ENCODE measurements around the gene CFAP43.

Gene CFAP43

DNA sequence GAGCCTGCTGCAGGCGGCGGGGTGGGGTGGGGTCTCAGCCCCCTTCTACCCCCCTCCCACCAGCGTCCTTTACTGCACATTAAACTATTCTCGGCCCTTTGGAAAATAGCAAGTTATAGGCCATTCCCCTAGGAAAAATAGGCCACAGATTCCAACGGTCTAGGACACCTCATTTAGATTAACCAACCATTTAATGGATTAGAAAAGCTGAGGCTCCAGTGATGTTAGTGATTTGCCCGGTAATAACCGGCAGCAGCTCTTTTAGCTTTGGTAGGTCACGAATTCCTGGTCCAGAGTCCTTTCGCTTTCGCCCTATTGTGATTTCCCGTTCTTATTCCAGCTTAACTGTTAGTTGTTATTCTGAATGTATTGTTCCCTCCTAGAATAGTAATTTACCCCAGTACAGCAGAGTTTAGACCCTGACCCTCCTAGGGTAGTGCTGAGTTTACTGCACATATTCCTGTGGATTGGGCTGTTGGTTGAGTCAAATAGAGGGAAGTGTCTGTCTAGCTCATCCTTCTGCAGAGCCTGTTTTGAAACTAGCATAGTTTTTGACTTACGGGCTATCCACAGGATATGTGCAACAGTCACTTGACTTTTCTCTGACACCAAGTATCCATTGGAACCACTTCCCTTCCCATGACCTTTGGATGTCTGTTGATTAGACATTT is 23.3 kb upstream of the CFAP43 start:
- WGBS (ENCODE audit: extremely low coverage, insufficient coverage, low lambda C conversion rate): no CpG with 5 or more reads among the region's 12 CpGs

DNA sequence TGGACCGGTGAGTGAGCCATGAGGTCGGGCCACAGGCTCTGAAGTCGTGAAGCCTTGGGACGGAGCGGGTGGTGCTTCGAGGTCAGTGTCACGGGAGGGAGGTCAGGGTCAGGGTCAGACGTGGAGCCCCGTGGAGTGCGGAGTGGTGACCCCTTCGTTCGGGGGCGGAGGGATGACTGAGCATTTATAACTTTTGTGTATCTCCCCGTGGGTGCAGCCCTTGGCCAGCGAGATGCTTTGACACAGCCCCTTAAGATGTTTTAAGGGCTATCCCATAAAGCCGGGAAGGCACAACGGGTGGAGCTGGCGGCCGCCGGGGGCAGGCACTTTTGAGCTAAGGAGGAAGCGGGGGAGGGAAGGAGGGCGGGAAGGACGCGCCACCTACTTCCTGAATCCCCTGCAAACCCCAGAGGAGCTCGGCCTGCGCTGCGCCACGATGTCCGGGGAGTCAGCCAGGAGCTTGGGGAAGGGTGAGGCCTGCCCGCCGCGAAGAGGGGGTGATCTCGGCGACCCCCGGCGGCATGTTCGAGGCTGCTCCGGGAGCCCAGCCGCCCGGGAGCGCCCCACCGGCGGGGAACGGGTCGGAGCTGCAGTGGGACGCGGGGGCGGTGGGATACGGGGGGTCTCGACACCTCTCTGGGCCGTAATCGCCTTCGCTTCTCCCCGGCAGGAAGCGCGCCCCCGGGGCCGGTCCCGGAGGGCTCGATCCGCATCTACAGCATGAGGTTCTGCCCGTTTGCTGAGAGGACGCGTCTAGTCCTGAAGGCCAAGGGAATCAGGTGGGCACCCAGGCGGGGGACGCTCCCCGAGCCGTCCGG is 22.5 kb upstream of the CFAP43 start, which contains the start of gene GSTO1:
TSS of gene GSTO1 (plus strand) at position 400 of the 818 bp plus-strand sequence. CDS start at position 437, 37 bp downstream.
- peak within 1 kb of the TSS; percentile 85 for H3K4me3 ChIP-seq (ENCODE audit: low read length)
- peaks cover 32% of the 10 kb centered on the region for H3K79me2 ChIP-seq (ENCODE audit: control insufficient read depth, insufficient read depth, low read length)
- H2BK15ac ChIP-seq (replicated peaks; ENCODE audit: low read depth): peak within 1 kb of the TSS; percentile 94
- H2AK5ac ChIP-seq (ENCODE audit: low read length): peak within 1 kb of the TSS; percentile 31
- H4K5ac ChIP-seq (ENCODE audit: low read length): no peak within 1 kb of the TSS
- DNase-seq: peak; percentile 86
- H3K27ac ChIP-seq (ENCODE audit: low read depth, low read length): peak within 1 kb of the TSS; percentile 89
- peak within 1 kb of the TSS; percentile 83 for H2BK120ac ChIP-seq (ENCODE audit: low read depth, low read length)
- peaks cover 7% of the 10 kb centered on the region for H3K79me1 ChIP-seq (ENCODE audit: low read length)
- H3K56ac ChIP-seq (ENCODE audit: low read length): peak within 1 kb of the TSS; percentile 94
- H3K36me3 ChIP-seq (ENCODE audit: control insufficient read depth, insufficient read depth, low read length): peaks cover 5% of the 10 kb centered on the region
- peak within 1 kb of the TSS; percentile 98 for H2BK5ac ChIP-seq (ENCODE audit: low read length)
- H3K27me3 ChIP-seq (ENCODE audit: insufficient read depth, low read length, poor library complexity): no peaks in the 10 kb centered on the region
- no CpG with 5 or more reads among the region's 69 CpGs for WGBS (ENCODE audit: extremely low coverage, insufficient coverage, low lambda C conversion rate)
- H3K18ac ChIP-seq (ENCODE audit: low read length): peak within 1 kb of the TSS; percentile 95
- peak within 1 kb of the TSS; percentile 89 for H3K4me2 ChIP-seq (ENCODE audit: low read length)
- peak within 1 kb of the TSS; percentile 98 for H3K4ac ChIP-seq (ENCODE audit: low read depth, low read length)
- H3K9ac ChIP-seq (ENCODE audit: low read length): peak within 1 kb of the TSS; percentile 95
- peak within 1 kb of the TSS; percentile 98 for H4K8ac ChIP-seq (ENCODE audit: low read depth, low read length)
- H3K4me1 ChIP-seq (ENCODE audit: control insufficient read depth, low read depth, low read length): peaks cover 13% of the 10 kb centered on the region
- H3K23ac ChIP-seq (ENCODE audit: low read length): peak within 1 kb of the TSS; percentile 74

More for the DNA sequence above, 23.3 kb upstream of the CFAP43 start:
- Histone ChIP-seq H3K23ac (ENCODE audit: low read length) (peak overlapping the region; percentile 74), H3K4ac (ENCODE audit: low read depth, low read length) (peak overlapping the region; percentile 90), H3K4me1 (ENCODE audit: control insufficient read depth, low read depth, low read length) (peaks cover 14% of the 10 kb centered on the region), H3K79me1 (ENCODE audit: low read length) (peaks cover 9% of the 10 kb centered on the region), H2BK15ac (replicated peaks; ENCODE audit: low read depth) (peak overlapping the region; percentile 10), H3K18ac (ENCODE audit: low read length) (peak overlapping the region; percentile 95), H3K27ac (ENCODE audit: low read depth, low read length) (peak overlapping the region; percentile 81), H3K4me2 (ENCODE audit: low read length) (peak overlapping the region; percentile 89), H3K4me3 (ENCODE audit: low read length) (peak overlapping the region; percentile 85), H3K27me3 (ENCODE audit: insufficient read depth, low read length, poor library complexity) (no peaks in the 10 kb centered on the region), H4K8ac (ENCODE audit: low read depth, low read length) (peak overlapping the region; percentile 7), H3K36me3 (ENCODE audit: control insufficient read depth, insufficient read depth, low read length) (peaks cover 8% of the 10 kb centered on the region), H4K5ac (ENCODE audit: low read length) (no peak overlapping the region), H3K9ac (ENCODE audit: low read length) (peak overlapping the region; percentile 95), H2AK5ac (ENCODE audit: low read length) (no peak overlapping the region), H3K56ac (ENCODE audit: low read length) (peak overlapping the region; percentile 94), H2BK120ac (ENCODE audit: low read depth, low read length) (no peak overlapping the region), H2BK5ac (ENCODE audit: low read length) (peak overlapping the region; percentile 90), H3K79me2 (ENCODE audit: control insufficient read depth, insufficient read depth, low read length) (peaks cover 35% of the 10 kb centered on the region)
- DNase-seq: peak; percentile 26

DNA sequence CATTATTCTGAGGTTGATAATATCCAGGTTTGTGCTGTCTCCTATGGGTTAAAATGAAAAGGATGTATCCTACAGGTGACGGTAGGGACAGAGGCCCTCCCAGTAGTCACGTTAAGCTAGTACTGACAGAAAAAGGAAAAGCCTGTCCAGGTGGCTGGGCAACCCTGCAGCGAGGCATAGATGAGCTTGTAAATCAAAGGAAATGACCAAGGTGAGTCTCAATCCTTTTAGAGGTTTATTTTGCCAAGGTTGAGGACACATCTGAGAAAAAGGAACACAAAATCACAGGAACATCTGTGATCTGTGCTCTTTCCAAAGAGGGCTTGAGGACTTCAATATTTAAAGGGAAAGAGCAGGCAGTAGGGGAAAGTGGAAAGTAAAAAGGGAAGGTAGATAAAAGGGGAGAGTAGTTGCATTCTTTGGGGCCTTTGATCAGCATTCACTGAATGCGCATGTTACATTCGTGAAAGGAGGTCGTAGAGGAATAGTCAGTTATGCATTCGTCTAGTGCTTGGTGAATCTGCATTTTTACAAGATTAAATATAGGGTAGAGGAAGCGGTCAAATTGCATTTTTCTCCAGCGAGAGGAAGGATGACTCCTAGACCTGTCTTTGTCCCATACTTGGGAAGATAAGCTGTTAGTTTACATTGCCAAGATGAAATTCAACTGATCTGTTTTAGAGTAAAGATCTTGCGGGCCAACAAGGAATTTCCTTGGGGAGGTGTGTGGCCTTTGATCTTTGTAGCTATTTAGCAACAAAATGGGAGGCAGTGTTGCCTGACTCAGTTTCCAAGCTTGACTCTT is 21.6 kb upstream of the CFAP43 start:
- H3K56ac ChIP-seq (ENCODE audit: low read length): peak overlapping the region; percentile 94
- H3K36me3 ChIP-seq (ENCODE audit: control insufficient read depth, insufficient read depth, low read length): peaks cover 5% of the 10 kb centered on the region
- peak overlapping the region; percentile 98 for H3K4ac ChIP-seq (ENCODE audit: low read depth, low read length)
- peaks cover 13% of the 10 kb centered on the region for H3K4me1 ChIP-seq (ENCODE audit: control insufficient read depth, low read depth, low read length)
- DNase-seq: peak; percentile 69
- H3K18ac ChIP-seq (ENCODE audit: low read length): peak overlapping the region; percentile 85
- WGBS (ENCODE audit: extremely low coverage, insufficient coverage, low lambda C conversion rate): no CpG with 5 or more reads among the region's 10 CpGs
- H4K5ac ChIP-seq (ENCODE audit: low read length): no peak overlapping the region
- H2BK120ac ChIP-seq (ENCODE audit: low read depth, low read length): peak overlapping the region; percentile 83
- H3K79me2 ChIP-seq (ENCODE audit: control insufficient read depth, insufficient read depth, low read length): peaks cover 28% of the 10 kb centered on the region
- H4K8ac ChIP-seq (ENCODE audit: low read depth, low read length): peak overlapping the region; percentile 98
- peak overlapping the region; percentile 85 for H3K4me3 ChIP-seq (ENCODE audit: low read length)
- peak overlapping the region; percentile 89 for H3K27ac ChIP-seq (ENCODE audit: low read depth, low read length)
- peak overlapping the region; percentile 72 for H3K23ac ChIP-seq (ENCODE audit: low read length)
- peak overlapping the region; percentile 31 for H2AK5ac ChIP-seq (ENCODE audit: low read length)
- H2BK5ac ChIP-seq (ENCODE audit: low read length): peak overlapping the region; percentile 98
- peak overlapping the region; percentile 94 for H2BK15ac ChIP-seq (replicated peaks; ENCODE audit: low read depth)
- peak overlapping the region; percentile 69 for H3K4me2 ChIP-seq (ENCODE audit: low read length)
- no peaks in the 10 kb centered on the region for H3K27me3 ChIP-seq (ENCODE audit: insufficient read depth, low read length, poor library complexity)
- H3K79me1 ChIP-seq (ENCODE audit: low read length): peaks cover 5% of the 10 kb centered on the region
- peak overlapping the region; percentile 95 for H3K9ac ChIP-seq (ENCODE audit: low read length)

GRCh38 chr10:104253106-104253505 is 20.9 kb upstream of the CFAP43 start:
- H3K36me3 ChIP-seq (ENCODE audit: control insufficient read depth, insufficient read depth, low read length): peaks cover 2% of the 10 kb centered on the region
- no peak overlapping the region for H3K4me3 ChIP-seq (ENCODE audit: low read length)
- no peak overlapping the region for H2AK5ac ChIP-seq (ENCODE audit: low read length)
- H2BK15ac ChIP-seq (replicated peaks; ENCODE audit: low read depth): peak overlapping the region; percentile 13
- no peak overlapping the region for H3K27ac ChIP-seq (ENCODE audit: low read depth, low read length)
- H3K18ac ChIP-seq (ENCODE audit: low read length): peak overlapping the region; percentile 94
- peaks cover 13% of the 10 kb centered on the region for H3K4me1 ChIP-seq (ENCODE audit: control insufficient read depth, low read depth, low read length)
- H4K5ac ChIP-seq (ENCODE audit: low read length): no peak overlapping the region
- peaks cover 23% of the 10 kb centered on the region for H3K79me2 ChIP-seq (ENCODE audit: control insufficient read depth, insufficient read depth, low read length)
- H3K9ac ChIP-seq (ENCODE audit: low read length): no peak overlapping the region
- peaks cover 2% of the 10 kb centered on the region for H3K79me1 ChIP-seq (ENCODE audit: low read length)
- no peak overlapping the region for H4K8ac ChIP-seq (ENCODE audit: low read depth, low read length)
- H2BK120ac ChIP-seq (ENCODE audit: low read depth, low read length): peak overlapping the region; percentile 98
- no peaks in the 10 kb centered on the region for H3K27me3 ChIP-seq (ENCODE audit: insufficient read depth, low read length, poor library complexity)
- no peak overlapping the region for H3K56ac ChIP-seq (ENCODE audit: low read length)
- no CpG with 5 or more reads among the region's 2 CpGs for WGBS (ENCODE audit: extremely low coverage, insufficient coverage, low lambda C conversion rate)
- no peak overlapping the region for H3K23ac ChIP-seq (ENCODE audit: low read length)
- DNase-seq: peak; percentile 97
- H3K4ac ChIP-seq (ENCODE audit: low read depth, low read length): peak overlapping the region; percentile 95
- H3K4me2 ChIP-seq (ENCODE audit: low read length): no peak overlapping the region
- no peak overlapping the region for H2BK5ac ChIP-seq (ENCODE audit: low read length)

DNA sequence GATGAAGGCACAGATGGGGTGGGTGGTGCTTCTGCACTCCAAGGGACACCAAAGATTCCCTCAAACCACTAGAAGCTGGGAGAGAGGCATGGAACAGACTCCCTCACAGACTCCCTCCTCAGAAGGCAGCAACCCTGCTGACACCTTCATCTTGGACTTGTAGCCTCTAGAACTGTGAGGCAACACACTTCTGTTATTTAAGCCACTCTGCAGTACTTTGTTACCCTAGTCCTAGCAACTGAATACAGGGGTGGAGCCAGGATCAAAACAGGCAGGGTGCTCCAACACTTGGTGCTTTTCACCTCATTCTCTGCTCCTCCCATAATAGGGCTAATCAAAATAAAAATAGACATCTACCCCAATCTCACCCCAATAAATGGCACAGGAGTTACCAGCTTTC is 20.2 kb upstream of the CFAP43 start:
- H3K4ac ChIP-seq (ENCODE audit: low read depth, low read length): peak overlapping the region; percentile 95
- H3K36me3 ChIP-seq (ENCODE audit: control insufficient read depth, insufficient read depth, low read length): no peaks in the 10 kb centered on the region
- H3K79me1 ChIP-seq (ENCODE audit: low read length): no peaks in the 10 kb centered on the region
- peak overlapping the region; percentile 94 for H3K18ac ChIP-seq (ENCODE audit: low read length)
- H2BK5ac ChIP-seq (ENCODE audit: low read length): peak overlapping the region; percentile 61
- no peaks in the 10 kb centered on the region for H3K27me3 ChIP-seq (ENCODE audit: insufficient read depth, low read length, poor library complexity)
- H2BK15ac ChIP-seq (replicated peaks; ENCODE audit: low read depth): peak overlapping the region; percentile 13
- H3K79me2 ChIP-seq (ENCODE audit: control insufficient read depth, insufficient read depth, low read length): peaks cover 21% of the 10 kb centered on the region
- no peak overlapping the region for H2AK5ac ChIP-seq (ENCODE audit: low read length)
- H3K4me1 ChIP-seq (ENCODE audit: control insufficient read depth, low read depth, low read length): peaks cover 13% of the 10 kb centered on the region
- peak overlapping the region; percentile 66 for H3K56ac ChIP-seq (ENCODE audit: low read length)
- H3K23ac ChIP-seq (ENCODE audit: low read length): no peak overlapping the region
- no peak overlapping the region for H3K4me2 ChIP-seq (ENCODE audit: low read length)
- no peak overlapping the region for H3K27ac ChIP-seq (ENCODE audit: low read depth, low read length)
- H3K4me3 ChIP-seq (ENCODE audit: low read length): no peak overlapping the region
- no peak overlapping the region for H3K9ac ChIP-seq (ENCODE audit: low read length)
- no peak overlapping the region for H4K5ac ChIP-seq (ENCODE audit: low read length)
- DNase-seq: peak; percentile 44
- no peak overlapping the region for H4K8ac ChIP-seq (ENCODE audit: low read depth, low read length)
- peak overlapping the region; percentile 98 for H2BK120ac ChIP-seq (ENCODE audit: low read depth, low read length)

Data from mesendoderm (in vitro differentiated cells).